Lower lobe of right lung (tissue), 2 donors: ENCODE results near the gene PSAP. TPM values are rescaled to one million over a fixed set of nuclear protein-coding genes. Genes with fewer than 3 reads are reported as not detected.
A peak's percentile ranks its signal among the peaks of the same experiment; 100 is the strongest.

Experiments used
- ATAC-seq, 2 donors: fragments of 200-7000 bp; cut with Tn5 transposase; one replicate each; pipeline ENCODE4 v1.9.1; 2020 to 2022; ENCODE audit warnings: mild to moderate bottlenecking in 2 of 2, moderate library complexity in 2 of 2
- DNase-seq: peaks from one replicate; pipeline ENCODE4 v3.0.0-alpha.2; 2020
- H3K27ac ChIP-seq: fragments of 200-600 bp; one replicate; pipeline ENCODE4 v1.8.0; 2022
- H3K27me3 ChIP-seq: fragments of 200-600 bp; one replicate; pipeline ENCODE4 v1.8.0; 2022; ENCODE audit warnings: low read depth
- H3K36me3 ChIP-seq: fragments of 200-600 bp; one replicate; pipeline ENCODE4 v1.8.0; 2022; ENCODE audit warnings: mild to moderate bottlenecking
- H3K4me1 ChIP-seq: fragments of 200-600 bp; one replicate; pipeline ENCODE4 v1.8.0; 2022
- H3K4me3 ChIP-seq: fragments of 200-600 bp; one replicate; pipeline ENCODE4 v1.8.0; 2022; ENCODE audit warnings: mild to moderate bottlenecking
- H3K9me3 ChIP-seq: fragments of 200-600 bp; one replicate; pipeline ENCODE4 v1.8.0; 2022
- CTCF ChIP-seq: fragments of 200-600 bp; IDR thresholded peaks from one replicate; pipeline ENCODE4 v1.8.0; 2022; ENCODE audit warnings: antibody characterized with exemption, mild to moderate bottlenecking
- intact Hi-C: fragments of 100-400 bp; cut with DNase I; formaldehyde crosslinking; loops from one replicate; pipeline ENCODE4 v1.11.0; 2022
- total RNA-seq: library from RNA; stranded (reverse); fragmentation: NEBNext Ultra II Directional; extraction: Animal tissue kit (Norgen Biotek cat#: 25700); gene quantifications from one replicate; pipeline ENCODE4 v1.2.1, GENCODE V29; 2021
- donor health status: DM: no; HTN: yes; CAD: no; lungs with severe emphysema.

Gene PSAP
- total RNA-seq, 1 donor from 2014 or later: 2,019 TPM

DNA sequence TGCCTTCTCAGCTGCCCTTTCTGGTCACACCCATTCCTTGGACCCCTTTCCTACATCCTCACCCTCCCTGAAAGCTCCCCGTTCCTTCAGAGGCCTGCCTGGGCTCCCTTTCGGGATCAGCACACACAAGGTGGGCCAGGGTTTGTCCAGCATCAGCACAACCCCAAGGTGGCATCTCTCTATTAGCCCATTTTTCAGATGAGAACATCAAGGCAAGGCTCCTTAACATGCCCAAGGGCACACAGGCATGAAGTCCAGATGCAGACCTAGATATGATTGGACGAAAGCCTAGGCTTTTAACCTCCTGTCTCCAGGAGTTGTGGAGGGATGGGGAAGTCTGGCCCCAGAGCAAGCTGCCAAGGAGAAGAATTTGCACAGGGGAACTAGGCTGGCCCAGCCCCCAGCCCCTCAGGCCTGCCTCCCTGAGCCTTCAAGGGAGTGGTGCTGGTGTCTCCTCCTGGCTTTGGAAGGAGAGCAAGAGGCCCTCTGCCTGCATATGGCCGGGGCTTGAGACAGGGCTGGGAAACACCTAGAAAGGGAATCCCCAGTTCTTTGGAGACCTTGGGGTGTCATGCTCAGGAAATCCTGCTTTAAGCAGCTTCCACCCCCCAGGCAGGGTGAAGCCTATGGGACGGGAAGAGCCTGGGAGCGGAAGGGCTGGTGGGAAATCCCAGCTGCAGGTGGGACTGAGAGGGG is 68.7 kb downstream of the PSAP start:
- peak; percentile 32 for DNase-seq
- no peak for TF ChIP-seq CTCF

GRCh38 chr10:71780719-71781118 is 70.3 kb downstream of the PSAP start:
- DNase-seq: no peak
- intact Hi-C loops: no loop called here
- Histone ChIP-seq H3K4me3 (no peak overlapping the region), H3K27me3 (no peaks in the 10 kb centered on the region), H3K36me3 (no peaks in the 10 kb centered on the region), H3K9me3 (no peaks in the 10 kb centered on the region), H3K27ac (no peak overlapping the region), H3K4me1 (peaks cover 27% of the 10 kb centered on the region)
- no peak for TF ChIP-seq CTCF
- ATAC-seq: no peak

More for the DNA sequence above, 68.7 kb downstream of the PSAP start:
- intact Hi-C loops: no loop called here
- H3K9me3 ChIP-seq: no peaks in the 10 kb centered on the region
- H3K36me3 ChIP-seq: no peaks in the 10 kb centered on the region
- H3K27me3 ChIP-seq: no peaks in the 10 kb centered on the region
- no peak overlapping the region for H3K27ac ChIP-seq
- H3K4me1 ChIP-seq: peaks cover 14% of the 10 kb centered on the region
- no peak overlapping the region for H3K4me3 ChIP-seq
- no peak for ATAC-seq

- no peak overlapping the region for H3K27ac ChIP-seq
- H3K27me3 ChIP-seq: no peaks in the 10 kb centered on the region
- TF ChIP-seq CTCF: no peak
- intact Hi-C loops: no loop called here
- peaks cover 32% of the 10 kb centered on the region for H3K4me1 ChIP-seq
- DNase-seq (no peak), ATAC-seq (no peak)
- H3K9me3 ChIP-seq: no peaks in the 10 kb centered on the region
- H3K4me3 ChIP-seq: no peak overlapping the region
- H3K36me3 ChIP-seq: no peaks in the 10 kb centered on the region
Observed at GRCh38 chr10:71780156-71780555, 70.9 kb downstream of the PSAP start.

GRCh38 chr10:71779641-71780040 is 71.4 kb downstream of the PSAP start:
- Histone ChIP-seq H3K4me3 (no peak overlapping the region), H3K4me1 (peaks cover 38% of the 10 kb centered on the region), H3K27me3 (no peaks in the 10 kb centered on the region), H3K27ac (no peak overlapping the region), H3K36me3 (no peaks in the 10 kb centered on the region), H3K9me3 (no peaks in the 10 kb centered on the region)
- DNase-seq: no peak
- no peak for ATAC-seq
- intact Hi-C loops: no loop called here
- TF ChIP-seq CTCF: no peak

DNA sequence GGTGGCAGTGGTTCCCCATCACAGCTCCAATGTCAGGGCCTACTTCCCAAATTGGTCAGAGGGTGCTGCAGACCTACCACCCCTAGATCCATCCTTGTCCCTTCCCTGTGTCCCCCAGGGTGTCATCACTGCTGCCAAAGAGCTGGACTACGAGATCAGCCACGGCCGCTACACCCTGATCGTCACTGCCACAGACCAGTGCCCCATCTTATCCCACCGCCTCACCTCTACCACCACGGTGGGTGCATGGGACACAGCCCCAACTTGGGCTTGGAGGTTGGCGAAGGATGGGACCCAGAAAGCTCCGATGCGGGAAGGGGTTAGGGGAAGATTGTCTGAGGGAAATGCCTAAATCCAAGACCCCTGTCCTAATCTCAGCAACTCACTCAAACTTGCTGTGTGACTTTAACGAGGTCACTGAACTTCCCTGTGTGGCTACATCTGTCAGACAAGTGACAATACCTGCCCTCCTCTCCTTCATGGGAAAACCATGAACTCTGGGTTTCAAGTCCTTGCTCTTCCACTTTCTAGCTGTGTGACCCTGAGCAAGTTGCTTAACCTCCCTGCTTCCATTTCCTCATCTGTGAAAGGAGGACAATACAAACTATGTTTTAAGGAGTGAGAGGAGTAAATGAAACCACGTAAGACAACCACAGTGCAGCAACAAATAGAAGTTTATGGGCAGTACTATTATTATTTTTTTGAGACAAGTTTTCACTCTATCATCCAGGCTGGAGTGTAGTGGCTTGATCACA is 72.8 kb downstream of the PSAP start:
- H3K9me3 ChIP-seq: no peaks in the 10 kb centered on the region
- H3K4me3 ChIP-seq: no peak overlapping the region
- H3K27me3 ChIP-seq: no peaks in the 10 kb centered on the region
- no peak for TF ChIP-seq CTCF
- ATAC-seq (no peak), DNase-seq (no peak)
- peaks cover 44% of the 10 kb centered on the region for H3K4me1 ChIP-seq
- intact Hi-C loops: no loop called here
- H3K27ac ChIP-seq: no peak overlapping the region
- no peaks in the 10 kb centered on the region for H3K36me3 ChIP-seq
